Liver (tissue), 3 donors: ENCODE measurements around the gene CMTM7.

ENCODE experiments used
- CTCF ChIP-seq: fragments of 150-350 bp; IDR thresholded peaks from 2 replicates; pipeline ENCODE4 v1.5.1; 2017; ENCODE audit warnings: improper control_type of control experiment, low read depth, low read length; ENCODE audit not compliant: missing input control
- EGR1 ChIP-seq, 2 donors: IDR thresholded peaks; 2 replicates each; pipeline ENCODE4 v1.6.1; 2016 to 2018; ENCODE audit warnings: antibody characterized with exemption in 2 of 2, low read depth in 2 of 2
- MAX ChIP-seq: IDR thresholded peaks from 2 replicates; pipeline ENCODE4 v1.6.1; 2016; ENCODE audit warnings: antibody characterized with exemption
- RAD21 ChIP-seq, 2 donors: IDR thresholded peaks; 2 replicates each; pipeline ENCODE4 v1.6.1; 2016; ENCODE audit warnings: antibody characterized with exemption in 2 of 2, mild to moderate bottlenecking in 2 of 2
- YY1 ChIP-seq: IDR thresholded peaks from 2 replicates; pipeline ENCODE4 v1.6.1; 2016; ENCODE audit warnings: antibody characterized with exemption, mild to moderate bottlenecking
- ZBTB33 ChIP-seq: IDR thresholded peaks from 2 replicates; pipeline ENCODE4 v1.6.1; 2016; ENCODE audit warnings: antibody characterized with exemption
- donor health status: healthy.
- donor health status: healthy.

- TF ChIP-seq YY1 = no peak
- TF ChIP-seq MAX = no peak
- TF ChIP-seq CTCF = no peak
- TF ChIP-seq RAD21 (IDR thresholded peaks at IDR 0.05) = no peak
- TF ChIP-seq EGR1 (IDR thresholded peaks at IDR 0.05; ENCODE audit: low read depth in 2 of 2) = no peak
- no peak for TF ChIP-seq ZBTB33
These were observed 19.5 kb upstream of the CMTM7 start for GRCh38 chr3:32372213-32372490.
